K562 (cell line): ENCODE data around the gene U2AF1L4. TPM values are rescaled to one million over a fixed set of nuclear protein-coding genes. Genes with fewer than 3 reads are reported as not detected.
A peak's percentile ranks its signal among the peaks of the same experiment; 100 is the strongest.

Source experiments
- ATAC-seq: fragments of 200-7000 bp; cut with Tn5 transposase; 3 replicates; pipeline ENCODE4 v1.9.1; 2020; ENCODE audit warnings: moderate library complexity
- BruUV-seq: library from RNA; stranded (reverse); fragments of 400-500 nt; replicated peaks from 2 replicates; lab custom pipeline; 2021; lab: Mats Ljungman, UMichigan
- CTCF ChIA-PET: fragments of 300-600 bp; formaldehyde crosslinking; extraction: SDS; loops from one replicate; lab custom pipeline; 2021; ENCODE audit warnings: low intra/inter-chr PET ratio; lab: Yijun Ruan, JAX
- POLR2A ChIA-PET: fragments of 300-600, 350-650 bp; sonication (Branson Sonifier 250); formaldehyde crosslinking; extraction: SDS; loops from one replicate; lab custom pipeline; 2021; ENCODE audit warnings: antibody characterized with exemption, inconsistent platforms; lab: Yijun Ruan, JAX
- DNase-seq, 4 experiments: peaks; one replicate each; pipeline versions ENCODE4 v3.0.0 to v3.0.0-alpha.2; 2011 to 2018; ENCODE audit warnings: low spot score in 3 of 4, mixed read lengths in 3 of 4; ENCODE audit errors: extremely low read depth in 1 of 4
- FAIRE-seq: peaks from 2 replicates; lab custom pipeline; 2011; peaks lifted over from hg19 to GRCh38; lab: Jason Lieb, UNC
- H2AFZ ChIP-seq: 2 replicates; pipeline ENCODE4 v1.6.0; 2011; ENCODE audit warnings: low read depth, low read length, control low read depth, inconsistent platforms
- H3K27ac ChIP-seq: fragments of 200-600 bp; 3 replicates; pipeline ENCODE4 v1.8.0; 2011; ENCODE audit warnings: low read depth, mild to moderate bottlenecking, control low read depth, inconsistent platforms, low read length, moderate library complexity, mixed read lengths; ENCODE audit errors: extremely low read depth
- H3K27me3 ChIP-seq, 2 experiments: fragments of 300-600 bp in 1 of 2; 2 replicates in 1 of 2; 3 replicates in 1 of 2; pipeline versions ENCODE4 v1.6.0 to v1.8.0; 2011; ENCODE audit warnings: inconsistent platforms in 2 of 2, low read length in 2 of 2, mild to moderate bottlenecking in 1 of 2, mixed read lengths in 1 of 2, moderate library complexity in 1 of 2; ENCODE audit not compliant: control insufficient read depth in 2 of 2, insufficient read depth in 2 of 2
- H3K36me3 ChIP-seq: fragments of 300-600 bp; 3 replicates; pipeline ENCODE4 v1.8.0; 2011; ENCODE audit warnings: mild to moderate bottlenecking, low read length, inconsistent platforms; ENCODE audit not compliant: control insufficient read depth, insufficient read depth
- H3K4me1 ChIP-seq, 2 experiments: fragments of 200-600 bp in 1 of 2; replicated peaks in 1 of 2; 2 replicates in 1 of 2; 3 replicates in 1 of 2; pipeline versions ENCODE4 v1.5.1 to v1.8.0; 2011; ENCODE audit warnings: inconsistent platforms in 2 of 2, low read length in 2 of 2, mild to moderate bottlenecking in 1 of 2, mixed read lengths in 1 of 2, moderate library complexity in 1 of 2; ENCODE audit not compliant: control insufficient read depth in 2 of 2, insufficient read depth in 2 of 2
- H3K4me2 ChIP-seq: 2 replicates; pipeline ENCODE4 v1.6.1; 2011; ENCODE audit warnings: low read length, control low read depth, inconsistent platforms, mixed read lengths; ENCODE audit not compliant: insufficient read depth
- H3K4me3 ChIP-seq: fragments of 200-600 bp; sonication (generic), shearing (Covaris generic); 2 replicates; pipeline ENCODE4 v1.5.1; 2016; ENCODE audit warnings: control low read depth, inconsistent platforms
- H3K79me2 ChIP-seq: fragments of 200-600 bp; 3 replicates; pipeline ENCODE4 v1.8.0; 2011; ENCODE audit warnings: low read length, inconsistent platforms; ENCODE audit not compliant: control insufficient read depth, insufficient read depth
- H3K9ac ChIP-seq, 2 experiments: 2 replicates each; pipeline versions ENCODE4 v1.6.0 to v1.6.1; 2011; ENCODE audit warnings: low read depth in 2 of 2, low read length in 2 of 2, control low read depth in 1 of 2, inconsistent platforms in 1 of 2, mild to moderate bottlenecking in 1 of 2, mixed read lengths in 1 of 2; ENCODE audit not compliant: insufficient read depth in 1 of 2
- H3K9me1 ChIP-seq: one replicate; pipeline ENCODE4 v1.6.0; 2011; ENCODE audit warnings: inconsistent platforms, mild to moderate bottlenecking, low read length, moderate library complexity; ENCODE audit not compliant: control insufficient read depth, insufficient read depth
- H3K9me3 ChIP-seq: replicated peaks from 2 replicates; pipeline ENCODE4 v1.5.1; 2011; ENCODE audit warnings: low read depth, low read length, inconsistent platforms; ENCODE audit not compliant: control insufficient read depth, insufficient read depth
- H4K20me1 ChIP-seq: replicated peaks from 2 replicates; pipeline ENCODE4 v1.6.1; 2011; ENCODE audit warnings: low read length, inconsistent platforms, mixed read lengths; ENCODE audit not compliant: control insufficient read depth, insufficient read depth
- ASH1L ChIP-seq: fragments of 450-650 bp; IDR thresholded peaks from 2 replicates; pipeline ENCODE4 v1.6.1; 2018; ENCODE audit warnings: borderline replicate concordance, mild to moderate bottlenecking, low read depth; ENCODE audit not compliant: partially characterized antibody
- MTA2 ChIP-seq: fragments of 450-650 bp; IDR thresholded peaks from 2 replicates; pipeline ENCODE4 v1.6.1; 2016; ENCODE audit warnings: low read depth
- NEUROD1 ChIP-seq: fragments of 150-350 bp; IDR thresholded peaks from 2 replicates; pipeline ENCODE4 v1.6.1; 2014; ENCODE audit warnings: borderline replicate concordance, low read length, low read depth; ENCODE audit not compliant: partially characterized antibody
- NFYB ChIP-seq: IDR thresholded peaks from 2 replicates; pipeline ENCODE4 v1.6.1; 2011; ENCODE audit warnings: mild to moderate bottlenecking, moderate library complexity; ENCODE audit not compliant: insufficient read length; ENCODE audit errors: extremely low read depth
- NRF1 ChIP-seq, 2 experiments: fragments of 450-650 bp; IDR thresholded peaks in 1 of 2; conservative IDR thresholded peaks in 1 of 2; 2 replicates each; pipeline ENCODE4 v1.6.1; 2014; ENCODE audit warnings: mild to moderate bottlenecking in 2 of 2
- POLR2H ChIP-seq: IDR thresholded peaks from 2 replicates; pipeline ENCODE4 v1.6.1; 2016; ENCODE audit warnings: missing genetic modification characterization, low read depth, mild to moderate bottlenecking, control low read depth, missing compliant biosample characterization, moderate library complexity
- RAD51 ChIP-seq: fragments of 450-650 bp; IDR thresholded peaks from 2 replicates; pipeline ENCODE4 v1.7.1; 2016; ENCODE audit warnings: low read depth, mild to moderate bottlenecking, borderline replicate concordance
- SP2 ChIP-seq: IDR thresholded peaks from 2 replicates; pipeline ENCODE4 v1.6.1; 2011; ENCODE audit warnings: mild to moderate bottlenecking, low read depth, low read length, moderate library complexity; ENCODE audit not compliant: poor library complexity, severe bottlenecking; ENCODE audit errors: extremely low read depth
- TBP ChIP-seq: optimal IDR thresholded peaks from 2 replicates; pipeline ENCODE3; 2011; ENCODE audit warnings: low read depth, low read length, improper control_type of control experiment
- TCF7 ChIP-seq: sonication (generic); IDR thresholded peaks from 2 replicates; pipeline ENCODE4 v1.6.1; 2016; ENCODE audit warnings: antibody characterized with exemption, borderline replicate concordance
- TGIF2 ChIP-seq: sonication (generic); formaldehyde crosslinking; IDR thresholded peaks from 2 replicates; pipeline ENCODE4 v1.8.1; 2022; ENCODE audit warnings: mild to moderate bottlenecking, missing genetic modification reagents, moderate library complexity
- WGBS: fragments of 100-300 bp; shearing (Covaris generic); methylation state at CpG from one replicate; pipeline ENCODE4 v1.1.6; 2016; ENCODE audit warnings: low coverage, mixed read lengths; ENCODE audit not compliant: insufficient coverage; ENCODE audit errors: missing lambda C conversion rate; 5-methylcytosine and 5-hydroxymethylcytosine counted together
- in situ Hi-C: fragments of 300-500 bp; cut with MboI; formaldehyde crosslinking; loops from 4 replicates; pipeline ENCODE4 v1.15.0; 2018; ENCODE audit warnings: inconsistent platforms, mixed read lengths
- intact Hi-C: fragments of 100-400 bp; cut with micrococcal nuclease; formaldehyde crosslinking; loops from 2 replicates; pipeline ENCODE4 v1.14.2; 2022
- polyA plus RNA-seq, 8 experiments: library from polyadenylated mRNA; depleted of rRNA in 4 of 8; stranded (reverse) in 5 of 8; unstranded in 3 of 8; fragments of >200 nt; fragmentation: Nextera tagmentation in 2 of 8; fragmentation: Illumina TruSeq in 1 of 8; extraction: Ambion mirVana in 2 of 8; extraction: Trizol in 1 of 8; gene quantifications; 2 replicates each; pipeline versions ENCODE4 v1.2.1 to v1.2.3, GENCODE V29; 2011 to 2014; ENCODE audit warnings: inconsistent platforms in 1 of 8, missing spikeins in 1 of 8
- total RNA-seq, 7 experiments: library from RNA; depleted of rRNA in 6 of 7; stranded (reverse); fragments of >200 nt in 6 of 7; fragmentation: Illumina TruSeq in 2 of 7; extraction: Trizol in 2 of 7; gene quantifications; 2 replicates each; pipeline versions ENCODE4 v1.2.1 to v1.2.3, GENCODE V29; 2011 to 2021; ENCODE audit warnings: low replicate concordance in 1 of 7
- TF ChIP-seq, protein P1 (sequence below): IDR thresholded peaks from 2 replicates; pipeline ENCODE4 v1.6.1; 2012; ENCODE audit warnings: low read depth, low read length, improper control_type of control experiment, borderline replicate concordance

The U2AF1L4 gene
- total and polyA plus RNA-seq, 9 of the 15 experiments (the other 6 are each of a cell fraction or from before 2014, with no cell fraction given) = 8.4 to 19.5 (median 12.6) TPM

DNA sequence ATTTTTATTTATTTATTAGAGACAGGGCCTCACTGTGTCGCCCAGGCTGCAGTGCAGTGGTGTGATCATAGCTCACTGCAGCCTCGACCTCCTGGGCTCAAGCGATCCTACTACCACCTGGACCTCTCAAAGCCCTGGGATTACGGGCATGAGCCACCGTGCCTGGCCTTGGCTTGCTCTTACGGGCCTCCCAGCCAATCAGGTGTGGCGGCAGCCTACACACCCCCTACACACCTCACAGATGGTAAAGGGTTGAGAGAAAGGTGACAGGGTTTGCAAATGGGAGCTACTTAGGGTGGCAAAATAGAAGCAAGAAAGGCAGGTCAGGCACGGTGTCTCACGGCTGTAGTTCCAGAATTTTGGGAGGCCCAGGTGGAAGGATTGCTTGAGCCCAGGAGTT, 41.9 kb downstream of the U2AF1L4 start:
- no peaks in the 10 kb centered on the region for H4K20me1 ChIP-seq
- DNase-seq (no peak), FAIRE-seq (no peak), ATAC-seq (no peak)
- no peak overlapping the region for H3K4me2 ChIP-seq
- no peak overlapping the region for H2AFZ ChIP-seq
- WGBS = 21% methylated on average over 9 of the region's 9 CpGs
- no peak overlapping the region for H3K9ac ChIP-seq
- H3K36me3 ChIP-seq = no peaks in the 10 kb centered on the region
- TF ChIP-seq TCF7 (no peak), NFYB (peak; percentile 22)
- no peaks in the 10 kb centered on the region for H3K9me3 ChIP-seq
- H3K27me3 ChIP-seq = peaks cover 8 to 24% of the 10 kb centered on the region in 2 experiments; a peak in 3 of 5 replicates
- peaks cover 0 to 21% of the 10 kb centered on the region in 2 experiments; a peak in 3 of 5 replicates for H3K4me1 ChIP-seq
- H3K9me1 ChIP-seq = no peaks in the 10 kb centered on the region
- BruUV-seq = no TSS peak
- H3K4me3 ChIP-seq = no peak overlapping the region
- ChIA-PET POLR2A (interaction anchor here (0.6 kb wide), 2 partner anchors 10 to 37 kb away, joined by 3 read pairs; no protein-coding TSS in a partner anchor), CTCF (no interaction called here)
- intact Hi-C loops = no loop called here
- H3K27ac ChIP-seq = no peak overlapping the region
- in situ Hi-C loops = loop anchor here (5.0 kb wide), 1 partner anchor 229 kb away; no protein-coding TSS in a partner anchor
- no peaks in the 10 kb centered on the region for H3K79me2 ChIP-seq

DNA sequence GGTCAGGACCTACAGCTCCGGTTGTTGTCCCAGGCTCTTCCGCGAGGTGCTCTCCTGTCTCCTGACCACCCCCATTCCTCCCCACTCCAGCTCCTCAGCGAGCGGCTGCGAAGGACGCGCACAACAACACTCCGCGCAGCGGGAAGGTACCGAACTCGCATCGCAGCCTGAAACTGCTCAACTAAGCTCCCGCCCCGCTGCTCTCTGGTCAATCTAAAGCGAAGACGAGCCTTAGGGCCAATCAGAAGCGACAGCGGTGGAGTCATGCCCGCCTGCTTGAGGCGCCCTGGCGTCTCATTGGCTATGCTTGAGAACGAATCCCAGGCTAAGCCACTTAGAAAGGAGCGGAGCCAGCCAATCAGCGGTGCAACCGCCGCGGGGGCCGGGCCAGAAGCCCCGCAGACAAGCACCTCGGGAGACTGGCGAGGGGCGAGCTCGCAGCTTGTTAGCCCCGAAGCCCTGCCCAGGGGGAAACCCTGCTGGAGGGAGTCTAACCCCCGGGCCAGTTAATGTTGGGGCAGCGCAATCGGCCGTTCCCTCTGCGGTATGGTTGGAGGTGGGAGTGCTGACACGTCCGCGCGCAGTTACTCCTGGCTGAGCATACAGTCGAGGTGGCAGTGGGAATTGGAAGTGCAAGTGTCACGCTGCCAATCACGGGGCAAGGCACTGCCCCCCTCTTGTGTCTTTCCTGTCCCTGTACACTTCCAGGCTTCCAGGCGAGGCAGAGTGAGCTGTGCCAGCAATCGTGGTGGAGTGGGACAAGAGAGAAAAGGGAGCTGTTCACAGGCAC, 42.8 kb downstream of the U2AF1L4 start:
- intact Hi-C loops = no loop called here
- Histone ChIP-seq H3K36me3 (no peaks in the 10 kb centered on the region), H3K79me2 (no peaks in the 10 kb centered on the region), H3K27me3 (peaks cover 2 to 15% of the 10 kb centered on the region in 2 experiments; a peak in 3 of 5 replicates), H3K4me2 (peak overlapping the region; percentile 83), H3K4me1 (peaks cover 0 to 21% of the 10 kb centered on the region in 2 experiments; a peak in 3 of 5 replicates), H3K9me3 (no peaks in the 10 kb centered on the region), H3K4me3 (peak overlapping the region; percentile 46), H2AFZ (peak overlapping the region; percentile 95), H3K9me1 (no peaks in the 10 kb centered on the region), H3K27ac (no peak overlapping the region; the same call in 2 of the 3 replicates), H3K9ac (peak overlapping the region in 1 of 2 experiments; percentile 89; a peak in 2 of 4 replicates), H4K20me1 (no peaks in the 10 kb centered on the region)
- in situ Hi-C loops = loop anchor here (5.0 kb wide), 1 partner anchor 230 kb away; no protein-coding TSS in a partner anchor
- BruUV-seq = no TSS peak
- POLR2A ChIA-PET = interaction anchor here (0.6 to 1.4 kb wide), 8 partner anchors 10 to 199 kb away, joined by 3 to 6 read pairs (median 3); no protein-coding TSS in a partner anchor
- FAIRE-seq = peak; percentile 97
- peak; percentile 97 to 98 (median 98) for DNase-seq
- under 1% methylated on average over 42 of the region's 50 CpGs for WGBS
- peak; percentile 100 for ATAC-seq
- CTCF ChIA-PET = no interaction called here
- TF ChIP-seq ASH1L (peak; percentile 99), POLR2H (tag) (no peak), TGIF2 (CRISPR knock-in tag) (no peak), TBP (peak; percentile 52), SP2 (peak; percentile 95), MTA2 (no peak), NRF1 (conservative IDR thresholded peaks at IDR 0.05 in 1 of 2, IDR thresholded peaks at IDR 0.05 in 1 of 2) (peak; percentile 71 to 75), RAD51 (no peak), NEUROD1 (peak; percentile 99)
- TF ChIP-seq, protein P1, sequence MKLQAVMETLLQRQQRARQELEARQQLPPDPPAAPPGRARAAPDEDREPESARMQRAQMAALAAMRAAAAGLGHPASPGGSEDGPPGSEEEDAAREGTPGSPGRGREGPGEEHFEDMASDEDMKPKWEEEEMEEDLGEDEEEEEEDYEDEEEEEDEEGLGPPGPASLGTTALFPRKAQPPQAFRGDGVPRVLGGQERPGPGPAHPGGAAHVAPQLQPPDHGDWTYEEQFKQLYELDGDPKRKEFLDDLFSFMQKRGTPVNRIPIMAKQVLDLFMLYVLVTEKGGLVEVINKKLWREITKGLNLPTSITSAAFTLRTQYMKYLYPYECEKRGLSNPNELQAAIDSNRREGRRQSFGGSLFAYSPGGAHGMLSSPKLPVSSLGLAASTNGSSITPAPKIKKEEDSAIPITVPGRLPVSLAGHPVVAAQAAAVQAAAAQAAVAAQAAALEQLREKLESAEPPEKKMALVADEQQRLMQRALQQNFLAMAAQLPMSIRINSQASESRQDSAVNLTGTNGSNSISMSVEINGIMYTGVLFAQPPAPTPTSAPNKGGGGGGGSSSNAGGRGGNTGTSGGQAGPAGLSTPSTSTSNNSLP = peak; percentile 77
